Measurements from ENCODE around the gene ZDHHC14. TPM values are rescaled to one million over a fixed set of nuclear protein-coding genes. Genes with fewer than 3 reads are reported as not detected.
"Not testable (repeated sequence)": the region's sequence is repeated elsewhere in the genome, so short reads cannot be mapped to it uniquely, and the experiment has no call there.

The ZDHHC14 gene
- total RNA-seq, 1 experiment from 2014 or later: 8.1 TPM

- no peak for DNase-seq (ENCODE audit: low read depth)
Observed at GRCh38 chr6:157462956-157463742, 82.2 kb downstream of the ZDHHC14 start.

- DNase-seq (ENCODE audit: low read depth): not testable (repeated sequence)
Observed at GRCh38 chr6:157463743-157464135, 82.7 kb downstream of the ZDHHC14 start.

DNA sequence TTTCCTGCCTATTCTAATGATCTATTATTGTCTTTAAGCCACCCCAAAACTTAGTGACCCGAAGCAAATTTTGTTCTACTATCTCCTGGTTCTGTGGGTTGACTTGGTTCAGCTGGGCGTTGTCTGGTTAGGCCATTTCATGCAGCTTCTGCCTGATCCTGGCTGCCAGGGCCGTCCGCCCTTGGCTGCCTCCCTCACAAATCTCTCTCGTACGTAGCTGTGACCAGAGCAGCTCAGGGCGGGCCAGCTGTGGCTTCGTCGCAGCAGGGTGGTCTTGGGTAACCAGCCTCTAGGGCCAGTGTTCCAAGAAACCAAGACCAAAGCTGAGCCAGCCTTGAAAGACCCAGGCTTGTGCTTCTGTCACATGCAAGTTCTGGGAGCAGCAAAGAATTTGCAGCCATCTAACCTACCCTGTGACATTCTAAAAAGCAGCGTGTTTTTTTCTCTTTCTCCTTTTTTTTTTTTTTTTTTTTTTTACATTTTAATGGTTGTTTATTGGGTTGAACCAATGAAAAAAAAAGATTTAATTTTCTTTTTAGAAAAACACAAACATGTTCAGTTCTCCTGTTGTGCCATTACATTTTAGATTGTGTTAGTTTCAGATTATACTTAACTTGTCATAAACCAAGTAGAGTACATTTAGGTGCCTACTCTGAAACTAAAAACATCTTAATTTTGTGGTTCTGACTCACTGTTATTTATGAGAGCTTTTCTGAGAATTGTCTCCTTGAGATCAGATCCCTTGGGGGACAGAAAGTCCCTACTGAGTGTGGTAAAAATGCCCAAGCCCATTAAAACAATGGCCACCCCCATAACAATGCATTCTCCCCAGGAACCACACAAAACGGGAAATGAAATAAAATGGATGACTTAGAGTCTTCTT is 83.9 kb downstream of the ZDHHC14 start:
- DNase-seq (ENCODE audit: low read depth): no peak

DNA sequence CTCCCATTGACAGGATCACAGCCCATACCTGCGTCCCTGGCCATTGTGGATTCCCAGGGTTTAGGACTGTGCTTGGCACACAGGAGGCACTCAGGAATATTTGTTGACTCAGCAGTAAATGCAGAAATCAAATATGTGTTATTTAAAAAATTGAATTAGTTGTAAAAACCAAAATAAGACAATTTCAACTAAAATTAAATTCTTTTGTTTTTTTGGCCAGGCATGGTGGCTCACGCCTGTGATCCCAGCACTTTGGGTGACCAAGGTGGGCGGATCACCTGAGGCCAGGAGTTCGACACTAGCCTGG is 85.3 kb downstream of the ZDHHC14 start:
- no peak for DNase-seq (ENCODE audit: low read depth)

DNA sequence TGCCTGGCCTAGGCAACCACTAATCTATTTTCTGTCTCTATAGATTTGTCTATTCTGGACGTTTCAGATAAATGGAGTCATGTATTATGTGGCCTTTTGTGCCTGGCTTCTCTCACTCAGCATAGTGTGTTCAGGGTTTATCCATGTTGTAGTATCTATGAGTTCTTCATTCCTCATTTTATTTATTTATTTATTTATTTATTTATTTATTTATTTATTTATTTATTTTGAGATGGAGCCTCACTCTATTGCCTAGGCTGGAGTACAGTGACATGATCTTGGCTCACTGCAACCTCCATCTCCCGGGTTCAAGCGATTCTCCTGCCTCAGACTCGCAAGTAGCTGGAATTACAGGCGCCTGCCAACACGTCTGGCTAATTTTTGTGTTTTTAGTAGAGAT is 86.3 kb downstream of the ZDHHC14 start:
- not testable (repeated sequence) for DNase-seq (ENCODE audit: low read depth)

- no peak for DNase-seq (ENCODE audit: low read depth)
Observed at GRCh38 chr6:157468054-157468453, 87.1 kb downstream of the ZDHHC14 start.

GRCh38 chr6:157468574-157468973 is 87.6 kb downstream of the ZDHHC14 start:
- DNase-seq (ENCODE audit: low read depth): no peak

DNA sequence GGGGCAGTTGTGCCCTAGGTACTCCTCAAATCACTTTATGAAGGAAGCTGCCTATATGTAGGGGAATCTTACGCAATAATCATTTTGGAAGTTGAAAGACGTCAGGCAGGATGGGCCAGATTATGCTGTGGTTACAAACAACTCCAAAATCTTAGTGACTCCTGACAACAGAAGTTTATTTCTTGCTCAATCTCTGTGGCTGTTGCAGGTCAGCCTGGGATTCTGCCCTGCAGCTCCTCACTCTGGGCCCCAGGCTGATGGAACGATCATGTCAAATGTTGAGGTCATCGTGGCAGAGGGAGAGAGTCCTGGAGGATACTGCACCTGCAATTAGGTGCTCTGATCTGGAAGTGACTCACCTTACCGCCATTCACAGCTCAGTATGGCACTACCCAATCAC is 88.4 kb downstream of the ZDHHC14 start:
- DNase-seq (ENCODE audit: low read depth): no peak

DNA sequence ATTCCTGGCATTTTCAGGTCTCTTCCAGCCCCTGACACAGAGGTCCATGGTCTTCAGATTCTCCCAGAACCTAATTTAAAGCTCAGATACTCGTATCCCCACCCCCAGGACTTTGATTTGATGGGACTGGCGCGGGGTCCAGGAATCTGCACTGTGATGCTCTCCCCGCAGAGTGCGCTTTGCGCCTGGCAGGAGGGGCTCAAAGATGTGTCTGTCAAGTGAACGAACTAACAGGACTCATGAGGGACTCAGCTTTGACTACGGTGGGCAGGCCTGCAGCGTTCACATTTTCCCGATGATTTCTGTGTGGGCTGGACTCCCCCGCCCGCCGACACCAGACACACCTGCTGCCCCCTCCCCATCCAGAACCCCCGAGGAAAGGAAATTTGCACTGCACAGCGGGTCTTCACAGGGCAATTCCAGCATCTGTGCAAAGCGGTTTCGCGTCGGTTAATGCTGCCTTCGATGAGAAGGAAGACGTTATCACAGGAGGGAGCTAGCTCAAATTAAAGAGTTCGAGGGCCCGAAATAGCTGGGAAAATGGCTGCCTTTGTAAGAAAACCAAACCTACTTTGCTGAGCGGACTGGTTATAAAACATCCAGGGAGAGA is 90.2 kb downstream of the ZDHHC14 start:
- DNase-seq (ENCODE audit: low read depth): no peak

DNA sequence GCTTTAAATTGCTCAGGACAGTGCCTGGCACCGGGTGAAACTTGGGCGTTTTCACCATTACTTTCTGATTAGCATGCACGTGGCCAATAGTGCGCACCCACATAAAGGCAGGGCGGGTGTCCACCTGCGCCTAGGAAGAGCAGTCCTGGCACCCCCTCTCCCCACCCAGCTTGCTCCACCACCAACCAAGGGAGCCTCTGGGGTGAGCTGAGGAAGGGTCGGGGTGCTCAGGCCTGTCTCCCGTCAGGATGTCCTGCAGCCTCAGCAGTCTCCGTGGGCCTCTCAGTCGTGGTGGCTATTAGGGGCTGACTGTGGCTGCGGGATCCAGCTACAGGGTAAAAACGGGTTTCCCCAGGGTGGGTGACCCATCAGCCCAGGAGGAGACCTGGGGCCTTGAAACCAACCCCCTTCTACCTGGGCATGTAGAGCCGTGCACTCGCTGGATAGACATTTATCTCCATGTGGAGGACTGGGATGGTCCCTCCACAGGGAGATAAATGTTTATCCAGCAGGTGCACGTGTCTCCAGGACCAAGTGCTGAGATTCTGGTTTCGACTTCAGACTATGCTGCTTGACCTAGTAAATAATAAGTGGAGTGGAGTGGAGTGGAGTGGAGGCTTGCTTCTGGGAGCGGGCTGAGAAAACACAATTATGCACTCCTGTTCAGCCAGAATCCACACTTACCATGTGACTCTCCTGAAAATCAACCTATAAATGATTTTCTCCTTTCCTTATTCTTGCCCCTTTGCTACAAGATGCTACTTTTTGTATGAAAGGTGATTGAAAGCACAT is 91.1 kb downstream of the ZDHHC14 start:
- no peak for DNase-seq (ENCODE audit: low read depth)

- DNase-seq (ENCODE audit: low read depth): no peak
Observed at GRCh38 chr6:157476797-157477196, 95.8 kb downstream of the ZDHHC14 start.

- no peak for DNase-seq (ENCODE audit: low read depth)
Observed at GRCh38 chr6:157478926-157479325, 97.9 kb downstream of the ZDHHC14 start.

DNA sequence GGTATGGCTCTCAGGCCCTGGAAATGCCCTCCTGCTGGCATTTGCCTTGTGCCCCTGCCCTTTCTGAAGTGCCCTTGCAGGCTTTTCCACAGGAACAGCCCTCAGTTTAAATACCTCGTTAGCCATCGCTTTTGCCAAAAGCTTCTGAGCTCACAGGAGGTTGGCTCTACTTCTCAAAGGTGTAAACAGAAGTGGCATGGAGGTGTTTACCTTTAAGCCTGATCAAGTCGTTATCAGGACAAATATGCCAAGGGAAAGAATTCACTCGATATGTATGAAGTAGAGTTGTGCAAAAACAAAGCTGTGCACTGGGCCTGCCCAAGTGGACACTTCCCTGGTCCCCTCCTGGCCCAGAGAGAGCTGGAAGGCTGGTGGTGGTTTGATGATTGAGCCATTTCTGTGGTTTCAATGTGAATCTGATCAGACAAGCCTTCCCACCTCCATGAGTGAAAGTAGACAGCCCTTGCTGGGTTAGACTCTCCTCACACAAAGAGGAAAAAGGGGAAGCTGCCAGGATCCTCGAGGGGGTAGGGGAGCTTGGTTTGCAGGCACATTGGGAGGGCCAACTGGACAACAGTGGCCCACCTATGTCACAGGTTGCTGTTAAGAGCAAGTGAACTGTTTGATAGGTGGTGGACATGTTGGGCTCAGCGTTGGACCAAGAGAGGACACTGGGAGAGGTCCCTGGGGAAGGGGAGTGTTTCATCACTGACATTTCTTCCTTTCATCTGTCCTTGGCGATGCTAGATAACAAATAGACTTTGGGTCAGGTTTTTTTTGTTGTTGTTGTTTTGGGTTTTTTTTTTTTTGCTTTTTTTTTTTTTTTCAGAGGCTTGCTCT is 98.7 kb downstream of the ZDHHC14 start:
- no peak for DNase-seq (ENCODE audit: low read depth)

GRCh38 chr6:157481189-157481864 is 100.3 kb downstream of the ZDHHC14 start:
- no peak for DNase-seq (ENCODE audit: low read depth)

GRCh38 chr6:157481865-157482249 is 100.9 kb downstream of the ZDHHC14 start:
- no peak for DNase-seq (ENCODE audit: low read depth)

- DNase-seq (ENCODE audit: low read depth): no peak
Observed at GRCh38 chr6:157483770-157484169, 102.8 kb downstream of the ZDHHC14 start.

- DNase-seq (ENCODE audit: low read depth): no peak
Observed at GRCh38 chr6:157484181-157484580, 103.2 kb downstream of the ZDHHC14 start.

GRCh38 chr6:157486572-157486971 is 105.6 kb downstream of the ZDHHC14 start:
- DNase-seq (ENCODE audit: low read depth): no peak

DNA sequence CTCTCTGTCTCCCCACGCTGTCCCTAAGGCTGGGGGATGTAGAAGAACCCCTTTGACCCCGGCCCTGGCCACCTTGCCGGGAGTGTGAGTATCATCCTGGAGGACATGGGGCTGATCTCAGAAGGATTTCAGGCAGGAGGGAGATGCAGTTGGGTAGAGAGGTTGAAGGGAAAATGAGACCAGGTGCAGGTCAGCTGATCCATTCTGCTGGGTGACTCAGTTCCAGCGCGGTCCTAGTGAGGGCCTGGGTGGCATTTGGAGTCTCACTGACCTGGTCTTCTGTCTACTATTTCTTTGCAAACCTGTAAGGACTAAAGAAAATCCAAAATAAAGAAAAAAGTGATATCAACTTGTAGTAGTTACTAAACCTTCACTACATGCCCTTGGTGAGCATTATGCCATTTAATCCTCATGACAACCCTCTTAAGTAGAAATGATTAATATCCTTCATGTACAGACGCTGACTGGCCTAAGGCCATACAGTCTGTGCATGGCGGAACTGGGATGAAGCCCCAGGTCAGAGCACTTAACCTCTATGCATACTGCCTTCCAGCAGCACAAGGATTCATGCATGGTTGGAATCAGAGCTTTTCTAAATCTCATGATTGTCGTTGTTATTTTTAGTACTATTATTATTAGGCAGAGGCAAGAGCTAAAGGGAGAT is 106.3 kb downstream of the ZDHHC14 start:
- no peak for DNase-seq (ENCODE audit: low read depth)

All from HT1080 (cell line).